ENCODE results near the gene DCC. TPM values are rescaled to one million over a fixed set of nuclear protein-coding genes. Genes with fewer than 3 reads are reported as not detected.

DCC gene
- total and polyA plus RNA-seq, 2 donors (not counting 1 experiment from before 2014, with no cell fraction given), result 0.14 TPM; not detected in 1

DNA sequence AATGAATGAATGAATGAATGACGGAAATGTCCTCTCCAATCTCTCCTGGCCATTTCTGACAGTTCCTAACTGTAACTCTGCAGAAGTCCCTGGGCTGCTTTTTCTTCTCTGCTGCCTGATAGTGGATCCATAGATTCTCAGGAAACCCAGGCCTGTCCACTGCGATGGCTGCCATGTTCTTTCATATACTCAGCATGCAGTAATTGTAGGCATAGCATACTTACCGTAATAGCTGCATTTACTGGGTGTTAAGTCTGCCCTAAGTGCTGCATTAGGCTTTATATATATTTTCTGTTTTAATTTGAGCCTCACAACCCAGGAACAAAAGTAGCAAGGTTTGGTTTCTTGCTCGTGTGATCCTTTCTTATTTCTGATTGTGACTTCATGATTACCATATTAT lies 122.9 kb downstream of the DCC start:
- H3K4me1 ChIP-seq (ENCODE audit: control insufficient read depth, extremely low read depth, insufficient read depth, low read length), result no peaks in the 10 kb centered on the region
- no peak overlapping the region for H3K4me2 ChIP-seq (ENCODE audit: extremely low read depth, insufficient read depth, low read length)
- no peaks in the 10 kb centered on the region for H4K20me1 ChIP-seq (ENCODE audit: control insufficient read depth, extremely low read depth, insufficient read depth, low read length)
- no peak overlapping the region for H3K9ac ChIP-seq (ENCODE audit: insufficient read depth, low read length)
- no peaks in the 10 kb centered on the region for H3K79me2 ChIP-seq (ENCODE audit: control insufficient read depth, insufficient read depth, low read length)
- TF ChIP-seq, protein P1, sequence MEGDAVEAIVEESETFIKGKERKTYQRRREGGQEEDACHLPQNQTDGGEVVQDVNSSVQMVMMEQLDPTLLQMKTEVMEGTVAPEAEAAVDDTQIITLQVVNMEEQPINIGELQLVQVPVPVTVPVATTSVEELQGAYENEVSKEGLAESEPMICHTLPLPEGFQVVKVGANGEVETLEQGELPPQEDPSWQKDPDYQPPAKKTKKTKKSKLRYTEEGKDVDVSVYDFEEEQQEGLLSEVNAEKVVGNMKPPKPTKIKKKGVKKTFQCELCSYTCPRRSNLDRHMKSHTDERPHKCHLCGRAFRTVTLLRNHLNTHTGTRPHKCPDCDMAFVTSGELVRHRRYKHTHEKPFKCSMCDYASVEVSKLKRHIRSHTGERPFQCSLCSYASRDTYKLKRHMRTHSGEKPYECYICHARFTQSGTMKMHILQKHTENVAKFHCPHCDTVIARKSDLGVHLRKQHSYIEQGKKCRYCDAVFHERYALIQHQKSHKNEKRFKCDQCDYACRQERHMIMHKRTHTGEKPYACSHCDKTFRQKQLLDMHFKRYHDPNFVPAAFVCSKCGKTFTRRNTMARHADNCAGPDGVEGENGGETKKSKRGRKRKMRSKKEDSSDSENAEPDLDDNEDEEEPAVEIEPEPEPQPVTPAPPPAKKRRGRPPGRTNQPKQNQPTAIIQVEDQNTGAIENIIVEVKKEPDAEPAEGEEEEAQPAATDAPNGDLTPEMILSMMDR (conservative IDR thresholded peaks at IDR 0.05 in 1 of 2, IDR thresholded peaks at IDR 0.05 in 1 of 2; ENCODE audit: low read depth in 1 of 2, low read length in 2 of 2), result no peak
- no peak for TF ChIP-seq EZH2 (IDR thresholded peaks at IDR 0.05; ENCODE audit: low read length, missing control alignments)
- DNase-seq (ENCODE audit: low read depth in 2 of 2), result no peak
- H3K27me3 ChIP-seq (ENCODE audit: control insufficient read depth, insufficient read depth, low read length), result no peaks in the 10 kb centered on the region
- H3K36me3 ChIP-seq (ENCODE audit: control insufficient read depth, insufficient read depth, low read length), result no peaks in the 10 kb centered on the region
- H3K4me3 ChIP-seq (replicated peaks in 1 of 4; ENCODE audit: control extremely low read depth in 1 of 4, insufficient read depth in 1 of 4, low read depth in 3 of 4, low read length in 4 of 4), result no peak overlapping the region
- no peak overlapping the region for H2AFZ ChIP-seq (ENCODE audit: low read length)
- H3K27ac ChIP-seq (ENCODE audit: insufficient read depth, low read length), result no peak overlapping the region
- H3K9me3 ChIP-seq (ENCODE audit: control insufficient read depth, insufficient read depth, low read depth, low read length), result no peaks in the 10 kb centered on the region

DNA sequence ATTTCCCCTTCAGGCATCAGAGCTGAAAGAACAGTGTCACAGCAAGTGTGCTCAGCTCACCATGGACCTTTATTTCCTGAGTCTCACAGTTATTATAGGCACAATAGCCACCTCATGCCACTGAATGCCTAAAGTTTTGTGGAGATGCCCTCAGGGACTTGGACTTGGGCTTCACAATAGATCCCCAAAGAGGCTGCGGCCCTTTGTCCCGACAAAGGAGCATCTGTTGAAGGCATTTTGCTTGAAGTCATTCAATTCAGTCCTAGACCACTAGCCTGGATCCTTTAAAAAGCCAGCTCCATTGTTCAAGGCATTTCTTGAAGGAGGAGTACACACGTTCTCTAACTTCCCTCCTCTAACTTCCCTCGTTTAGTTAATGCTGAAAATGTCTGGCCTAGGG lies 125.4 kb downstream of the DCC start:
- Histone ChIP-seq H3K4me2 (ENCODE audit: extremely low read depth, insufficient read depth, low read length) (no peak overlapping the region), H2AFZ (ENCODE audit: low read length) (no peak overlapping the region), H3K9ac (ENCODE audit: insufficient read depth, low read length) (no peak overlapping the region), H3K79me2 (ENCODE audit: control insufficient read depth, insufficient read depth, low read length) (no peaks in the 10 kb centered on the region), H3K4me3 (replicated peaks in 1 of 4; ENCODE audit: control extremely low read depth in 1 of 4, insufficient read depth in 1 of 4, low read depth in 3 of 4, low read length in 4 of 4) (no peak overlapping the region), H3K4me1 (ENCODE audit: control insufficient read depth, extremely low read depth, insufficient read depth, low read length) (no peaks in the 10 kb centered on the region), H3K36me3 (ENCODE audit: control insufficient read depth, insufficient read depth, low read length) (no peaks in the 10 kb centered on the region), H4K20me1 (ENCODE audit: control insufficient read depth, extremely low read depth, insufficient read depth, low read length) (no peaks in the 10 kb centered on the region), H3K9me3 (ENCODE audit: control insufficient read depth, insufficient read depth, low read depth, low read length) (no peaks in the 10 kb centered on the region), H3K27ac (ENCODE audit: insufficient read depth, low read length) (no peak overlapping the region), H3K27me3 (ENCODE audit: control insufficient read depth, insufficient read depth, low read length) (no peaks in the 10 kb centered on the region)
- no peak for TF ChIP-seq EZH2 (IDR thresholded peaks at IDR 0.05; ENCODE audit: low read length, missing control alignments)
- TF ChIP-seq, protein P1 (conservative IDR thresholded peaks at IDR 0.05 in 1 of 2, IDR thresholded peaks at IDR 0.05 in 1 of 2; ENCODE audit: low read depth in 1 of 2, low read length in 2 of 2), result no peak
- no peak for DNase-seq (ENCODE audit: low read depth in 2 of 2)

DNA sequence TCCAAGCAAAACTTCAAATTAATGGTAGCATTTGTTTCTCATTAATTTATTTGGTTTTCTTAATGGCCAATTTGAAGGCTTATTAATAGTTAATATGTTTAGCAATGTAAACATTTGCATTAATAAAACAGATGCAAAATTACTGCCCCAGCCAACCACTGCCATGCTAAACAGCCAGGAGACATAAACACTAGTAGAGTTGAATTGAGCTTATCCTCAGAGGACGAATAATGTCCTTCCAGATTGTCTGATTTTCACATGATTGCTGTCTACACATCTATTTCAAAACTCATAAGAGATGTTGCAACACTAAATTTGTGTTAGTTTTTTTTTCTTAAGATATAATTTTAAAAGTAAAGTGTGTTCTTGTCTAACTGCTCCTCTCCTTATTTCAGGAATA lies 128.5 kb downstream of the DCC start:
- TF ChIP-seq, protein P1 (conservative IDR thresholded peaks at IDR 0.05 in 1 of 2, IDR thresholded peaks at IDR 0.05 in 1 of 2; ENCODE audit: low read depth in 1 of 2, low read length in 2 of 2), result no peak
- no peak for TF ChIP-seq EZH2 (IDR thresholded peaks at IDR 0.05; ENCODE audit: low read length, missing control alignments)
- Histone ChIP-seq H2AFZ (ENCODE audit: low read length) (no peak overlapping the region), H3K79me2 (ENCODE audit: control insufficient read depth, insufficient read depth, low read length) (no peaks in the 10 kb centered on the region), H3K9ac (ENCODE audit: insufficient read depth, low read length) (no peak overlapping the region), H3K4me2 (ENCODE audit: extremely low read depth, insufficient read depth, low read length) (no peak overlapping the region), H3K4me1 (ENCODE audit: control insufficient read depth, extremely low read depth, insufficient read depth, low read length) (no peaks in the 10 kb centered on the region), H3K9me3 (ENCODE audit: control insufficient read depth, insufficient read depth, low read depth, low read length) (no peaks in the 10 kb centered on the region), H3K27me3 (ENCODE audit: control insufficient read depth, insufficient read depth, low read length) (no peaks in the 10 kb centered on the region), H3K27ac (ENCODE audit: insufficient read depth, low read length) (no peak overlapping the region), H3K36me3 (ENCODE audit: control insufficient read depth, insufficient read depth, low read length) (no peaks in the 10 kb centered on the region), H4K20me1 (ENCODE audit: control insufficient read depth, extremely low read depth, insufficient read depth, low read length) (no peaks in the 10 kb centered on the region), H3K4me3 (replicated peaks in 1 of 4; ENCODE audit: control extremely low read depth in 1 of 4, insufficient read depth in 1 of 4, low read depth in 3 of 4, low read length in 4 of 4) (no peak overlapping the region)
- no peak for DNase-seq (ENCODE audit: low read depth in 2 of 2)

Data from fibroblast of lung (primary cell).